ENCODE measurements around the gene BPIFB3.
"Not testable (repeated sequence)": the region's sequence is repeated elsewhere in the genome, so short reads cannot be mapped to it uniquely, and the experiment has no call there.

DNA sequence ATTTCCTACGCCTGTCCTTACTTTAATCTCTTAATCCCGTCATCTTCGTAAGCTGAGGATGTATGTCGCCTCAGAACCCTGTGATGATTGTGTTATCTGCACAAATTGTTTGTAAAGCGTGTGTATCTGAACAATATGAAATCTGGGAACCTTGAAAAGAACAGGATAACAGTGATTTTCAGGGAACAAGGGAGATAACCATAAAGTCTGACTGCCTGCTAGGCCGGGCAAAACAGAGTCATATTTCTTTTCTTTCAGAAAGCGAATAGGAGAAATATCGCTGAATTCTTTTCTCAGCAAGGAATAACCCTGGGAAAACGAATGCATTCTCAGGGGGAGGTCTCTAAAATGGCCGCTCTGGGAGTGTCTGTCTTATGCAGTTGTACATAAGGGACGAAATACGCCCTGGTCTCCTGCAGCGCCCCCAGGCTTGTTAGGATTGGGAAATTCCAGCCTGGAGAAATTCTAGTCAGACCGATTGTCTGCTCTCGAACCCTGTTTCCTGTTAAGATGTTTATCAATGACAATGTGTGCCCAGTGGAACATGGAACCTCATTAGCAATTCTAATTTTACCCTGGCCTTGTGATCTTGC lies 8.5 kb upstream of the BPIFB3 start:
- TF ChIP-seq POLR2A (IDR thresholded peaks at IDR 0.05; ENCODE audit: low read depth, low read length); POLR2AphosphoS5 (IDR thresholded peaks at IDR 0.05; ENCODE audit: low read depth, low read length); PAX5 (IDR thresholded peaks at IDR 0.05; ENCODE audit: insufficient read depth, low read length, severe bottlenecking); TAF1 (IDR thresholded peaks at IDR 0.05; ENCODE audit: low read depth, low read length); SPI1 (IDR thresholded peaks at IDR 0.05; ENCODE audit: low read depth, low read length): not testable (repeated sequence)
